Umbilical cord (tissue), 2 donors: ENCODE results near the gene KCNK3. TPM values are rescaled to one million over a fixed set of nuclear protein-coding genes. Genes with fewer than 3 reads are reported as not detected.
A peak's percentile ranks its signal among the peaks of the same experiment; 100 is the strongest.
"Not testable (repeated sequence)": the region's sequence is repeated elsewhere in the genome, so short reads cannot be mapped to it uniquely, and the experiment has no call there.

Source experiments
- DNase-seq: peaks from one replicate; pipeline ENCODE4 v3.0.0-alpha.2; 2015; ENCODE audit warnings: low spot score
- total RNA-seq: library from RNA; depleted of rRNA; stranded (reverse); fragments of >200 nt; gene quantifications from one replicate; pipeline ENCODE4 v1.2.3, GENCODE V29; 2014; ENCODE audit warnings: low replicate concordance; ENCODE audit not compliant: insufficient read depth

The KCNK3 gene
- total RNA-seq, 1 donor from 2014 or later = 11.8 TPM

DNA sequence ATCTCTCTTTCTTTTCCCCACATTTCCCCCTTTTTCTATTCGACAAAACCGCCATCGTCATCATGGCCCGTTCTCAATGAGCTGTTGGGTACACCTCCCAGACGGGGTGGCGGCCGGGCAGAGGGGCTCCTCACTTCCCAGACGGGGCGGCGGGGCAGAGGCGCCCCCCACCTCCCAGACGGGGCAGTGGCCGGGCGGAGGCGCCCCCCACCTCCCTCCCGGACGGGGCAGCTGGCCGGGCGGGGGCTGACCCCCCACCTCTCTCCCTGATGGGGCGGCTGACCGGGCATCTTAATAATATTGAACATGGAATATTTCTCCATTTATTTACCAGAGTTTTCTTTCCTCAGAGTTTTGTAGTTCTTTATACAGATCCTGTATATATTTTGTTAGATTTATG, 27.2 kb upstream of the KCNK3 start:
- not testable (repeated sequence) for DNase-seq

DNA sequence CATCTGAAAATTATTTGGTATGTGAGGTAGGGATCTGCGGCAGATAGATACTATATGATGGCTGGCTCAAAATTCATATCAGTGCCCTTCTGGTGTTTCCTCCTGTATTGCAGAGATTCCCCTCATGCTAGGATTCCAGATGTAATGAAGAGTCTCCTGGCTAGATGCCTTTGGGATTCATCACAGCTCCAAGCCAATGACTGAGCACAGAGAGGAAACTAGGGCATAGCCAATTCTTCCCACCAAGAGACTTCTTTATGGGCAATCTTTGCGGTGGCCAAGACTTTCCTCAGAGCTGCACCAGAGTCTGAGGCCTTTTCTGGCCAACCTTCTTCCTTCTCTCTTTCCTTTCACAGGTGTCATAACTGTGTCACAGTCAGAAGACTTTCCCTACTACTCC, 25.9 kb upstream of the KCNK3 start:
- DNase-seq = no peak

DNA sequence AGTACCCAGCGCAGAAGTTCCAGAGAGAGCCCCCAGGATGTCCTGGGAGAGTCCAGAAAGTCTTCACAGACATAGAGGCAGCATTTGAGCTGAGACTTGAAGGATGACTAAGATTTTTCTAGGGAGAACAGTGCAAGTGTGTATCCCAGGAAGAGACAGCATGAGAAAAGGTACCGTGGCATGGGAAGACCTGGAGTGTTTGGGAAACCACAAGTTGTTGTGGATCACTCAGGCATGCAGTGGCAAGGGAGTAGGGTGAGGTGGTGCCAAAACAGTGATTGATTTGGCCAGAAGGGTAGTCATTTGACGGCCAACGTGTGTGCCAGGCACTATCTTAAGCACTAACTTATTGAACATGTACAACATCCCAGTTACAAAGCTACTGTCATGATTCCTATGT, 24.5 kb upstream of the KCNK3 start:
- no peak for DNase-seq

DNA sequence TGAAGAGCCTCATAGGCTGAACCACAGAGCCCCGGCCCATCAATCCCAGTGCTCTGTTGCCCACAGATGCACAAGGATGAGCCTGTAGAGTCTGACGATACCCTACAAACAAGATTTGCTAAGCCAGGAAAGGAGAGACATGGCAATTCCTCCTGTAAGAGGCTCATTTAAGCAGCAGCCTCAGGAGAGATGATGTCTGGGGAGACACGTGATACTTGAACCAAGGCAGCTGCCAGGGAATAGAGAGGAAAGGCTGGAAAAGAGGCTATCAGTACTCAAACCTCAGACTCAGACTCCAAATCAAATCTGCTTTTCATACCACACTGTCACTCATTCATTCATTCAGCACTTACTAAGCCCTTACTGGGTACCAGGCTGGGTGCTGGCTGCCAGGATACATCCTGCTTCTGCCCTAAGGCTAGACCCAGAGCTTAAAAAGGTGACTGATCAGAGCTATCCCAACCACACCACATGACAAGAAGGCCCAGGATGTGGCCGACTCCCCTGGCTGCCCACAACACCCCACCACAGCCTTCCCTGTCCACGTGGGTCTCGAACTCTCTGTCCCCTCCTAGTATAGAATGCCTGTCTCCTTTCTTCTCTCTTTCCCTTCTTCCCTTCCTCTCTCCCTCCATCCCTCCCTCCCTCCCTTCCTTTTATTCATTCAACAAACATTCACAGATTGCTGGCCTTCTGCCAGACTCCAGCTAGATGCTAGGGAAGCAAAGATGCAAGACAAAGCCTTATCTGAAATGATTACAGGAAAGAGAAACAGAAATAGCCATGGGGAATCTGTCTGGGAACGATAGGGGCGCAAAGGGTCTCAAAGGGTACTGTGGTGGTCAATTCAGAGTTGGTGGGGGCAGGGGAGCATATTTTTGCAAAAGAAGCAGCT, 23.4 kb upstream of the KCNK3 start:
- peak; percentile 68 for DNase-seq

DNA sequence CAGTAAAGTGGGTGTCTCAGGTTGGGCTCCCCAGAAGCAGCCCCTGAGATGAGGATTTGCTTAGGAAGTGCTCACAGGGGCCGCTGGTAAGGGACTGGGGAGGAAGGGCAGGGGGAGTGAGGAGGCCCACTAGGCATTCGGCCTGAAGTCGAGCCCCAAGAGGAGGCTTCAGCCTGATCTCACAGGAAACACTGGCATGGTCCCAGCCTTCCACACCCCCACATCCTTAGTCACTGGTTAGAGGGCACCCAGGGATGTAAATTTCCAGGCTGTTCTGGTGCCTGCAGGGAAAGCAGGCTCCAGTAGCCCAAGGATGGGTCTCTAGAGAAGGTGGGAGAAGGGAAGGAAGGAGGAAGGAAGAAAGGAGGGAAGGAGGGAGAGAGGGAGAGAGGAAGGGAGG, 22.4 kb upstream of the KCNK3 start:
- DNase-seq = peak; percentile 80

DNA sequence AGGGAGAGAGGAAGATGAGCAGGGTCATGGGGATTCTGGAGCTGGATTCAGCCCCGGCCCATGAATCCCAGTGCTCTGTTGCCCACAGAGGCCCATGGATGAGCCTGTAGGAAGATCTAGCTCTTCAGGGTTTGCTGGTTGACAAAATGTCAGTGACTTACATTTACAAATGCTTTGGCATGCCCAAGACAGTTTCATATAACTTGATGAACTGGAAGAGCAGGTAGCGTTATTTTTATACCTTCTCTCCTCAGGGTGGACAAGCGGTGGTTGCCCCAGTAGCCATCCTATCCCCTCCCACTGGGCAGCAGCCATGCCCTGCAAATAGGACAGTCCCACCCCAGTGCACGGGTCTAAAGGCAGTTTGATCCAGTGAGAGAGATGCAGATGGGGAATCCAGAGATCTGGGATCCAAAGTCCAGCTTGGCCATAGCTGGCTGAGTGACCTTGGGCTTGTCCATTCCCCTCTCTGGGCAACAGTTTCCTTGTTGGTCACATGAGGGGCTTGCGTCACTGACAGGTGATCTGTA, 21.5 kb upstream of the KCNK3 start:
- no peak for DNase-seq

DNA sequence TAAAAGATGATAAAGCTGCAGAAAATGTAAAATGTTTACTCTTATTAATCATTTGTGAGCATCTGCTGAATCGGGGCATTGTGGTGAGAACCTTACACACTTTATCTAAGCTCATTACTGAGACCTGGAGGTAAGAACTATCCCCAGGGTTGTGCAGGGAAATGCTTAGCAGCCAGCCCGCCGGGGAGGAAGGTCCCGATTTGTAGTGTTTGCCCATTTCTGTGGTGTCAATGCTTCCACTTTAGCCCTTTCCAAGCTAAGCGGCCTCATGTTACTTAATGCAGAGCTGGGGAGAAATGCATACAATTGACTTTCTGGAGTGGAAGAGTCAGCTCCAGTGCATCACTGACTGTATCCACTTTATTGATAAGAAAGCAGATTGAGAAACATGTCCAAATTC, 20.8 kb upstream of the KCNK3 start:
- no peak for DNase-seq

DNA sequence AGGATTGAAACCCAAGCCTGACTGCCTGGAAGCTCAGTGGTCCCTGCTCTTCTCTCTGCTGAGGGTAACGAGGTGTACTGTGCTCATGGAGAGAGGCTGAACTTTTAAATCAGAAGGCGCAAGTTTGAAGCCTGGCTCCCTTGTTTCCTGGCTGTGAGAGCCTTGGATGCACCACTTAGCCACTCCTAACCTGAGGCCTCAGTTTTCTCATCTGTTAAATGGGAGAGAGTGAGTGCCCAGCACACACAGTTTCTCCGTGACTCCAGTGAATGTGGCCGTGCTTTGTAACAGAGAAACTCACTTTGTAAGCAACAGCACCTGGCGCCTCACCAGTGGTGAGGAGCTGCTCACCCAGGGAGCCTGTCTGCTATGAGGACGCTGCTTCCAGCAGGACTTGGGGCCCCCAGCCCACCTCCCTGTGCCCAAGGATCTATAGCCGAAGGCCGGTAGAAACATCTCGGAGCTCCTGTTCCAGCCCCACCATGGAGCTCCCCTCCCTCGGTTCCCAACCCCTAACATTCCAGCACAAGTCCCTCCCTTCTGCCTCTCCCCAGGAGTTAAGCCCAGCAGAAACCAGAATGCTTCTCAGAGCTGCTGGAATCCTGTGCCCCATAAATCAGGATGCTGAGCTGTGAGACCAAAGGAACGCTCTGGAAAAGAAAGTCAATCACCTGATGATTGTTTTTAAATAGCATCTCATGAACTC, 20.3 kb upstream of the KCNK3 start:
- DNase-seq = peak; percentile 87

DNA sequence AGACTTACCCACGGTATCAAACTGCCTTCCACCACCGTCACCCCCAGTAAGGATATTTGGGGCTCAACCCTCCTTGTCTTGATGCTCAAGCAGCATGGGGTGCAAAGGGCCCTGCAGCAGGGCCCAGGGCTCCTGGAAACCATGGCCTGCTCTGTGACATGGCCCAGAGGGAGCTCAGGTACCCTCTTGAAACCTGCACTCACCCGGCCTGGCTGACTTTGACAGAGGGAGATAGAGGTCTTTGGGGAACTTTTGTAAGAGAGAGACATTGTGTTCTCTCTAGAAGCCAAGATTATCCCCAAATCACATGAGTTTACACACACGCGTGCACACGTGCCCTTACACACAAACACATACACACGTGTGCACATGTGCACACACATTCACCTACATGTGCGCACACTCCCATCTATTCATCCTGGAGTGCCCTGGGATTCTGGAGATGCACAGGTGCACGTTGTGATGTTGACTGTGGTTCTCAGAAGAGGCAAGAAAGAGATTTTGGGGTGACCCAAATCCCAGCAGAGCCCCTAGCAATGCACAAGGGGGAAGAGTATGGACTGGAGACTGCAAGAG, 19.6 kb upstream of the KCNK3 start:
- no peak for DNase-seq

DNA sequence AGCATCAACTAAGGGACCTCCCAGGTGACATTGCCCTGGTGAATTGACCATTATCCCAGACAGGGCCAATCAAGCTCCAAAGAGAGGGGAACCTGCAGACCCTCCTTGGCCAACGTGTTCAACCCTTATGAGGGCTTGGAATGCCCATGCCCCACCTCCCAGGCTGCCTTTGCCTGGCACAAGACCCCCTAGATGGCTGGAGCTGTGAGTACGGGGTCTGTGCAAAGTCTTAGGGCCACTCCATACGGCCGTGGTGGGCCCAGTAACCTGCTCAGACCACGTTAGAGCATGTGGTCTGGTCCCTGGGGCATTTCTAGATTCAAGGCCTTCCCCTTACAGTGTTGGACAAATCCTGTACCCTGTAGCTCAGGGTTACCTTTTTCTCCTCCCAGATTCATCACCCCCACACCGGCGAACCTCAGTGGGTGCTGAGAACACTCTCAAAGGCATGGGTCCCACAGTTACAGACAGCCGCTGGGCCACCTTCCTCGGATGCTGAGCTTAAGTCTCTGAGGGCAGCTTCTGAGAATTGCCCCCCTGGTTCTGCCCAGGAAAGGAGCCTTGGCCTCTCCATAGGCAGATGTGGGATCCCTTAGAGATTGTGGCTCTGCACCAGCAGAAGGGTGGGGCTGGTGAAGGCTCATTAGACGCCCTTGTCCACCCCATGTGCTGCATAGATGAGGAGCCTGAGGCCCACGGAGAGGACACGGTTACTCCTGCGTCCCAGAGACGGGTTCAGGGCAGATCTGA, 18.3 kb upstream of the KCNK3 start:
- no peak for DNase-seq

DNA sequence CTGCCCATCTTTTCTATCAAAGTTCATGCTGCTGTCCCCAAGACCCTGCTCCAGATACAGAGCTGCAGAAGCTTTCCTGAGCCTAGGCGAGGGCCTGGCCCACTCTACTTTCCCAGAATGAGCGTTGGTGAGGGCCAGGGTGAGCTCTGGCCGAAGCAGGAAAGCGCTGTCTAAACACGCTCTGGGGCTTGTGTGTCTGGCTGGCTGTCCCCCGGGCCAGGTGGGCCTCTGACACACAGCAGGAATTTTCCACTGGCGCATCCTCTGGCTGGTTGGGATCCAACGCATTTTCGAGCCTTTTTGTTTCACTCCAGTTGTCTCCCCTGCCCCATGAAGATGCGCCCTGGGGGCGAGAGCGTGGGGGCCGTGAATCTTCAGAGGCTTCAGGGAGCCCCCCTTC, 17.8 kb upstream of the KCNK3 start:
- DNase-seq = no peak

DNA sequence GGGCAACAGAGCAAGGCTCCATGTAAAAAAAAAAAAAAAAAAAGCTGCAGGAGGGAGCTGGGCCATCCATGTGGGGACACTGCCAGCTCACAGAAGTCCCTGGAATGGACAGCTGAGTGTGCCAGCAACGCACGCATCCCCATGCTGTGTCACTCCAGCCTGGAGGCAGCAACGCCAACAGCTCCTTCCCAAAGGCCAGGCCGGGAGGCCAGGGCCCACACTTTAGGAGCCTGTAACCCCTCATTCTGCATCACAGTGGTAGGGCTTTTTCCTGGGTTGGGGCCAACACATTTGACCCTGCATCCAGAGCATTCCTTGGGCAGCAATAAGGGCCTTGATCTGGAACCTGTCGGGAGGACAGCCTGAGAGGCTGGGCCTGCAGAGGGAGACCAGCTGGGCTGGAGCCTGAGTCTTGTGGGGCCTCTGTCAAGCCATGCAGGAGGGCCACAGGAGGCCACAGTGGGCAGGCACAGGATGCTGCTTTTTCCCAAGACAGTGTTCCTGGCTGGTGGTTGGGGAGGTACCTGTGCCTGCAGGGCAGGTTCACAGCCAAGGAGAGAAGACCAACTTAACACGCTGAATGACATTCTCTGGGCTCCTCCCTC, 16.8 kb upstream of the KCNK3 start:
- no peak for DNase-seq

DNA sequence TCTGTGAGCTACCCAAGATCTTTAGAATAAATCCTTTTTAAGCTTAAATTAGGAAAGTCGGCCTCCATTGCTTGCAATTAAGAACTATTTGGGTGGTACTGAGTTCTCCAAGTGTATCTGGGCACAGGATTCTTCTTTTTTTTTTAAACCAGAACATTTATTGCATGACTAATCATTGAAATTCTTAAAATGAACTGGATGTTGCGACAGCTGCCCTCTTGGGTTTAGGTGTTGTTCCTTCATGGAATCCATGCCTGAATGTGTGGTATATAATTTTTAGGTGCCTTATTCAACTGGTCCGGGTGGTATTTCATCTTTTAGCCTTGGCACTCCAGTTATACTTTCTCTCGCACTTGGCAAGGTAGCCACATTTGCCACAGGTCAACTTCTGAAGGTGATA, 14.5 kb upstream of the KCNK3 start:
- DNase-seq = no peak

DNA sequence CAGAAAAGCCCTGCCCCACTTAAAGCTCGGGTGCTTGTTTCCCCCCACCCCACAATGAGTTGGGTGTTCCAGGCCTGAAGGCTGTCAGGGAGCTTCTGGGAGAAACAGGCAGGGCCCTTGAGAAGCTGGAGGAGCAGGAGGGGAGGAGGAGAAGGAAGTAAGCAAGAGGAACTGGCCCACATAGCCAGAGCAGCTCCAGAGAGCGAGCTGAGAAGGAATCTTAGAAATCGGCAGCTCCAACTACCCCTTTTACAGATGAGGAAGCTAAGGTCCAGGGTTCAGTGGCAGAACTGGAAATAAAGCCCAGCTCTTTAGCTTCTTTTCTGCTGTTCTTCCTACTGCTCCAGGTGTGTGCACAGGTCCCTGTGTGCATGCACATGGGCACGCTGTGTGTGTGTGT, 12.7 kb upstream of the KCNK3 start:
- DNase-seq = no peak

DNA sequence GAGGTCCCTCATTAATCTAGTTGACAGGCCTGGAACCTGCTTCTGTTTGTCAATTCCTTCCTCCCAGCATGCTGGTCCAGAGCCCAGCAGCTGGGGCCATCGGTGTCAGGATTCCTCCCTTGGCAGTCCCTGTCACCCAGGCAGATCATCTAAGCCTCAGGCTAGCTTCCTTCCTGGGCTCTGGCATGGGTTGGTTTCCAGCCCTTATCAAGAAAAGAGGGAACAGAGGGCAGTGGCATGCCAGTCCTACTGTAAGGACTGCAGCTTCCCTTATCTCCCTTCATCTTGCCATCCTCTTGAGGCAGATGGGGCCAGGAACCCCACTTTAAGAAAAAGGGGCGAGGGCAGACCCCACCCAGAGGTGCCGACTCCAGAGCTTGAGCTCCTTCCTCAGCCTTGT, 10.9 kb upstream of the KCNK3 start:
- no peak for DNase-seq

DNA sequence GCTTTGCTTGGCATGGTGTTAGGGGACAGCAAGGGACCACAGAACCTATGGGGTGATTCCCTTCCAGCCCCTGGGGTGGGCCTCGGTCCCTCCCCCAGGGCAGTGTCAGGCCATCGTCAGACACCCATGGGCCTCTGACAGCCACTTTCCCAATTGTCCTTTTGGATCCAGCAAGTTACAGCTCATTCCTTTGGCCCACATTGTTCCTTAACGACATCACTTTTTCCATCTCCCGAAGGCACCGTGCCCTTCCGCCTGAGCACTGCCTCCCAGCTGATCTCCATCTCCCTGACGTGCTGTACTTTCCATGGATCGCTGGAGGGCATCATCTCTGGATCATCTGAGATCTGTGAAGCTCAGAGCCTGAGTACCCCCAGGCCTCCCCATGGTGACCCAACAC, 10.4 kb upstream of the KCNK3 start:
- DNase-seq = no peak

DNA sequence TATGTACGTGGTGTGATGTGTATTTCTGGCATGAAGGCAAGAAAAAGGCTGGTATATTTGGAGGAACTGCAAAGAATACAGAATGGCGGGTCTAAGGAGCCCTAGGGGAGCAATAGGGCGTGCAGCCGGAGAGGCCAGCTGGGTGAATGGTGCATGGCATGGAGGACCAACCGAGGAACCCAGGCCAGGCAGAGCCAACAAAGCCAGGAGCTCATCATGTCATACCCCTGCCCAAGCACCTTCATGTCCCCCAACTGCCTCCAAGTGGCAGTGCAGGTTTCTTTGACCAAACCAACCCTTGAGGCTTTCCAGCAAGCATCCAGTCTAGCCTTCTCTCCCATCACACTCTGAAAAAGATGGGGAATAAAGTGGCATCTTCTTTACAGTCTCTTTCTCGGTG, 8.9 kb upstream of the KCNK3 start:
- no peak for DNase-seq

DNA sequence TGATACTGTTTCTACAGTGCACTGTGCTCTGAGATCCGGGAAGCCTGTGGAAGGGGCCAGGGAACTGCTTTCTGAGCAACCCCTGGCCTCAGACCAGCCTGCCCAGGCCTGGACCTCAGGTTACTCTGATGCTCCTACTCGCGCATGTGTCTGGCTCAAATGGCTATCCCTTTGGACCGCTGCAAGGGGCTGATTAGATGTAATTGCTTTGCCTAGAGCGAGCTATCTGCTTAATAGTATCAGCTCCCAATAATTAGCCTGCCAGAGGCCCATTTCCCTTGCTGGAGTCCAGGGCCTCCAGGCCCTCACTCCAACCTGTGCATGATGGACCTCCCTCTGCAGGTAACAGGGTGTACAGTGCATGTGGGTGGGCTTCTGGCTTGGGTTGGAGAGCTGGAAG, 7.2 kb upstream of the KCNK3 start:
- DNase-seq = no peak

DNA sequence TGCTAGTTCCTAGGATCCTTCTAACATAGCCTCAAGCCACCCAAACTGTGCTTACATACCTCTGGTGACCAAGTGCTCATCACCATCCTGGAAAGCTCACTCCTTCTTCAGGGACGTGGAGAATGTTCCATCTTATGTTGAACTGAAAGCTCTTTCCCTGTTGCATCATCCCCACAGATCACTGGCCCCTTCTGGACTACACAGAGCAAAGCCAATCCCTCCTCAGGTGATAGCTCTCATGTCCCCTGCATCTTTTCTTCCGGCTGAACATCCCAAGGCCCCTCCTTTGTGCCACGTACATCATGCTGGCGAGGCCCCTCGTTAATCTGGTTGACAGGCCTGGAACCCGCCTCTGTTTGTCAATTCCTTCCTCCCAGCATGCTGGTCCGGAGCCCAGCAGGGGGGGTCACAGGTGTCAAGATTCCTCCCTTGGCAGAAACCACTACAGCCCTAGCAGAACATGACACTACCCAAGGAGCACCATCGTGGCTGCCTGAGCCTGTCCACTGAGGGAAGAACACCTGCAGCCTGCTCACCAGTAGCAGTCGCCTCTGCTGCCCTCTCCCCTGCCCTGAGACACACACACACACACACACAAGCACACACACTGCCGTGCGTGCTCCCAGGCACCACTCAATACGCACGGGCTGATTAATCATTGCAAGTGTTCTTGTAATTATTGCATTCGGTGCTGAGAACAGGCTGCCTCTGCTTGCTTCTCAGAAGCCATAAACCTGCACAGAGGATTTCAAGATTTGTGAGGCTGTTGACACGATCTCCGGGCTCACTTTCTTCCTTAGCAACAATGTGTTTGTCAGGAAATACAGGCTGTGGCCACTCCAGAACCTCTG, 6.3 kb upstream of the KCNK3 start:
- peak; percentile 49 for DNase-seq

DNA sequence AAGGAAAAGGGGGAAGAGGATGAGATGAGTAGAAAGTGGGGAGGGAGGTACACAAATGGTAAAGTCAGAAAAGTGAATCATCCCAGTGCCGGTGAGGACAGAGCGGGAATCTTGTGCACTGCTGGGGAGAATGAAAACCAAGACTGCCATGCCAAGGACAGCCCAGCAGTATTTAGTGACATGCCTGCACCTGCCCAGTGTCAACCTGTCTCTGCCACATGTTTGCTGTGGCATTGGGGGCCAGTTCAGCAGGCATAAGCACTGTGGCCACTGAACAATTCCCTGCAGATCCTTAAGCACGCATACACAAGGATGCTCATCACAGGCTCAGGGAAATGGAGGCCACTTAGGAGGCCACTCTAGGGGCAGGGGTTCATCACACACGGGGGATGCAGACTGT, 5.2 kb upstream of the KCNK3 start:
- DNase-seq = no peak
